Measurements from ENCODE around the gene FUZ.
"Not testable (repeated sequence)": the region's sequence is repeated elsewhere in the genome, so short reads cannot be mapped to it uniquely, and the experiment has no call there.

The FUZ gene

GRCh38 chr19:49832556-49832955 lies 19.5 kb upstream of the FUZ start:
- no peak for DNase-seq (ENCODE audit: low spot score)

GRCh38 chr19:49831592-49831991 lies 18.5 kb upstream of the FUZ start:
- no peak for DNase-seq (ENCODE audit: low spot score)

- no peak for DNase-seq (ENCODE audit: low spot score)
Observed at GRCh38 chr19:49830766-49831165, 17.7 kb upstream of the FUZ start.

- no peak for DNase-seq (ENCODE audit: low spot score)
Observed at GRCh38 chr19:49829721-49830120, 16.6 kb upstream of the FUZ start.

GRCh38 chr19:49829200-49829599 lies 16.1 kb upstream of the FUZ start:
- DNase-seq (ENCODE audit: low spot score) = no peak

GRCh38 chr19:49827034-49827433 lies 13.9 kb upstream of the FUZ start:
- no peak for DNase-seq (ENCODE audit: low spot score)

- no peak for DNase-seq (ENCODE audit: low spot score)
Observed at GRCh38 chr19:49824662-49825061, 11.6 kb upstream of the FUZ start.

DNA sequence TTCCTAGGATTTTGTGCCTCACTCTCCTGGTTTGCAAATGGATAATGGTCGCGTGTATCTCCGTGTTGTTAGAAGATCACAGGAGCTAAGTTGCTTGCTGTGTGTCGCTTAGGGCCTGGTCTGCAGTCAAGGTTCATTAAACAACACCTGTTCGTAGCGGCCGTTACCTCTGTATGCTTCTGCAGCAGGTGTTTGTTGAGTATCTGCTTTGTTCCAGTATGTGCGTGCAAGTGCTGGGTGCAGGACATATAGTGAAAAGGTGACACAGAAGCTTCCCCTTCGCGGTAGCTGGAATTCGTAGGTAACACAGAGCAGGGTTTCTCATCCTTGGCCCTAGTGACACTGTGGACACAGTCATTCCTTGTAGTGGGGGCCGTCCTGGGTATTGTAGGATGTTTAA lies 10.4 kb upstream of the FUZ start:
- no peak for DNase-seq (ENCODE audit: low spot score)

DNA sequence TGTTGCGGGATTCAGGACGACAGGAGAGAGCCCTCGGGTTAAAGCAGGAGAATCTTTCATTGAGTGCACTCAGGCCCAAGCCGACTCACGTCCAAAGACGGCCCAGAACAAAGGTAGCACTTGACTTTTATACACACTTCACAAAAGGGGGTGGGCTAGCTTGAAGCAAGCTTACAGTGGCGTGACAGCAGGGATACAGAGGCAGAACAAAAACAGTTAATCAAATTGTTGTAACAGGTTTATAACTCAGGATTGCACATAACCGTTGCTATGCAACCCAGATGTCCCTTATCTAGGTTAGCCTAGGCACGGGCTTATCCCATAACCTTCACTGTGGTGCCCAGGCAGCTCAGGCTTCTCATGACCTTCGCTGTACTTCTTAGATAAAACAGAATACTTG lies 7.0 kb upstream of the FUZ start:
- DNase-seq (ENCODE audit: low spot score) = no peak

GRCh38 chr19:49819452-49820115 lies 6.5 kb upstream of the FUZ start:
- not testable (repeated sequence) for DNase-seq (ENCODE audit: low spot score)

DNA sequence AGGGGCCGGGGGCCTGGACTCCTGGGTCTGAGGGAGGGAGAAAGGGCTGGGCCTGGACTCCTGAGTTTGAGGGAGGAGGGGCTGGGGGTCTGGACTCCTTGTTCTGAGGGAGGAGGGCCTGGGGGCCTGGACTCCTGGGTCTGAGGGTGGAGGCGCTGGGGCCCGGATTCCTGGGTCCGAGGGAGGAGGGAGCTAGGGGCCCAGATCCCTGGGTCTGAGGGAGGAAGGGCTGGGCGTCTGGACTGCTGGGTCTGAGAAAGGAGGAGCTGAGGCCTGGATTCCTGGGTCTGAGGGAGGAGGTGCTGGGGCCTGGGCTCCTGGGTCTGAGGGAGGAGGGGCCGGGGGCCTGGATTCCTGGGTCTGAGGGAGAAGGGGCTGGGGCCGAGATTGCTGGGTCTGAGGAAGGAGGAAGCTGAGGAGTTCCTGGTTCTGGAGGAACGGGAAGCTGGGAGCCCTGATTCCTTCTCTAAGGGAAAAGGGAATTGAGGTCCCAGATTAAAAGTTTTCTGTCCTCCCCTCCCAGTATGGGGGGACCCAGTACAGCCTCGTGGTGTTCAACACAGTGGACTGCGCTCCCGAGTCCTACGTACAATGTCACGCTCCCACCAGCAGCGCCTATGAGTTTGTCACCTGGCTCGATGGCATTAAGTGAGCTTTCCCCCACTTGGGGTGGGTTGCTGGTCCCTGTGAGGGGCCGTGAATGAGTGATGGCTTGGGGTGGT lies 5.7 kb upstream of the FUZ start:
- no peak for DNase-seq (ENCODE audit: low spot score)

DNA sequence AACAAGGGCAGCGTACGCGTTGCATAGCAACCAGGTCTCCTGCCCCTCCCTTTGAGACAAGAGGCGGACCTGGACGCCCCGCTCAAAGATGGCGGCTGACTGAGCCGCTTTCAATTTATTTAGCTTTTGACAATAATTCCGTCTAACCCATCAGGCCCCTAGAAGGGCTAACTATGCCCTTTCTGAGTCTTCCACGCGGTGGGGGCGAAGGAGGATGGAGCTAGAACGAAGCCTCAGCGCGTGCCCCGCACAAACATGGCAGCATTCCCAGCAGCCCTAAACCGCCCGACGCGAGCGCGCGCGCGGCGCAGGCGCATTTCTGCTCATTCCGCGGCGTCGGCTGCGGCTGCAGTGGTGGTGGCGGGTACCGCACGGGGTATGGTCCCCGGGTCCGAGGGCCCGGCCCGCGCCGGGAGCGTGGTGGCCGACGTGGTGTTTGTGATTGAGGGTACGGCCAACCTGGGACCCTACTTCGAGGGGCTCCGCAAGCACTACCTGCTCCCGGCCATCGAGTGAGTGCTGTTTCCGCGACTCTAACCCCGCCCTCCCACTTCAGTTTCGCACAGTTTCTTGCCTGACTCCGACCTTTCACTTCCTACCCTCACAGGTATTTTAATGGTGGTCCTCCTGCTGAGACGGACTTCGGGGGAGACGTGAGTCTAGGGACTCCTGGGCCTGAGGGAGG lies 5.0 kb upstream of the FUZ start, which contains the start of gene MED25:
TSS of gene MED25 (plus strand) at position 326 of the 685 bp plus-strand sequence. CDS start at position 379, 53 bp downstream.
- peak; percentile 96 for DNase-seq (ENCODE audit: low spot score)

GRCh38 chr19:49816590-49816989 lies 3.5 kb upstream of the FUZ start:
- no peak for DNase-seq (ENCODE audit: low spot score)

DNA sequence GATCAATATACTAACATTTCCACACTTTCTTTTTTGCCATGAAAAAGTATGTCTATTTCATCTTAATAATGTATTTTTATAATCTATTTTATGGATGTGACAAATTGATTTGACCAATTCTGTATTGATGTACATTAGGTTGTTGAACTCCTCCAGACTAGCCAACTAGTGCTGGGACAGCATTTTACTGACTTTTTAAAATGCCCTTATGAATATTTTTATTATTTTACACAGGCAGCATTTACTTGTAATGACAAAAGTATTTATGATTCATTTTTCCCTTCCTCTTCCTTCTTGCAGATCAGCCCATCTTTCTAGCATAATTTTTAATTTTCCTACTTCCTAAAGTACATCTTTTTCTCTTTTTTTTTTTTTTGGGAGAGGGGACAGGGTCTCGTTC lies 918 bp upstream of the FUZ start:
- no peak for DNase-seq (ENCODE audit: low spot score)

GRCh38 chr19:49812452-49812996 lies 568 bp downstream of the FUZ start:
- DNase-seq (ENCODE audit: low spot score) = no peak

GRCh38 chr19:49811328-49811727 lies 1.8 kb downstream of the FUZ start:
- no peak for DNase-seq (ENCODE audit: low spot score)

GRCh38 chr19:49809941-49810389 lies 3.1 kb downstream of the FUZ start:
- no peak for DNase-seq (ENCODE audit: low spot score)

- DNase-seq (ENCODE audit: low spot score) = peak; percentile 53
Observed at GRCh38 chr19:49809160-49809940, 3.7 kb downstream of the FUZ start.

DNA sequence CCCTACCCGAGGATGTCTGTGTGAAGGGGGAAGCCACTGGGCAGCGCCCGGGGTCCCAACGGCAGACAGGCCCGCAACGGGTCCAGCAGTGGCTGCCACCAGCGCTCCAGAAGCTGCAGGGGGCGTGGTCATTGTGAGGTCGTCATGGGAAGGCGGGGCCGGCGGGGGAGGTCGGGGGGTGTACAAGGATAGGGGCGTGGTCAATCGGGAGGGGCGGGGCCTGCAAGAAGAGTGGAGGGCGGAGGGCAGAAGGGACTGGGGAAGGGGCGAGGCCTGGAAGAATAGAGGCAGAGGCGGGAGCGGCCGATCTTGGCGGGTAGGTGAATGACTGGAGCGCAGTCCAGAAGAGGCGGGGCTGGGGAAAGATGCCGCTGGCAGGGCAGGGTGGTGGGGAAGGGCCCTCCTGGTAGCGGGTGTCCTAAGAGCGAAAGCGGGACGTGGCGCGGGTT lies 4.4 kb downstream of the FUZ start:
- DNase-seq (ENCODE audit: low spot score) = peak; percentile 77

DNA sequence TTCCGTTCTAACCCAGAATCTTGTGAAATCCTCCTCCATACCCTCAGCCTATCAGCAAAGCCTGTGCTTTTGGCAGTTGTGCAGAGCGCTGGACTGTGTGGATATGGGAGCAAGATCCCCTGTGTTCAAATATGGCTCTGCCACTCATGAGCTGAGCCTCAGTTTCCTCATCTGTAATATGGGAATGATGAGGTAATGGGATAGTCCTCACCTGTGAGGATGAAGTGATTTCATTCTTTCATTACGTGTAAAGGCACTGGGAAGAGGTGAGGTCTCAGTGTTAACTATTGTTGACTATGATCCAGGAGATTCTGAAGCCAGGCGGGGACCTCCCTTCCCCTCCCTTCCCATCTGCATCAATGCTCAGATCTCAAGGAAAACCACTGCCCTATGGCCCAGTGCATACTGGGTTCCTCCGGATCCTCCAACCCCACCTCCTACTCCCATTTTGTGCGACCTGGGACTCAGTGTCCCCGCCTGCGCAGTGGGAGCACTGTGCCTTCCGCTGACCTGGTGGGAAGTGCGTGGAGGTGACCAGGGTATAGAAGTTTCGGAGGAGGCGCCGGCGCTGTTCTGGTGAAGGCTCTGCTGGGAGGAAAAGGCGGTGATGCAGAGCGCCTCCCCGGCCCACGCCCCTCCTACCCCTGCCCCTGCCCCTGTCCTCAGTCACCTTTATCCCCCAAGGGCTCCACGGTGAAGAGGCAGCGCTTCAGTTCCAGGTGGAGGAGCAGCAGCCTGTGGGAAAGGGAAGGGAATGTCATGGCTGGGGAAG lies 5.0 kb downstream of the FUZ start:
- DNase-seq (ENCODE audit: low spot score) = no peak
